ENCODE measurements around the gene TMEM200A. TPM values are rescaled to one million over a fixed set of nuclear protein-coding genes. Genes with fewer than 3 reads are reported as not detected.

Gene TMEM200A
- total RNA-seq, 1 experiment from 2014 or later: 22.9 TPM

DNA sequence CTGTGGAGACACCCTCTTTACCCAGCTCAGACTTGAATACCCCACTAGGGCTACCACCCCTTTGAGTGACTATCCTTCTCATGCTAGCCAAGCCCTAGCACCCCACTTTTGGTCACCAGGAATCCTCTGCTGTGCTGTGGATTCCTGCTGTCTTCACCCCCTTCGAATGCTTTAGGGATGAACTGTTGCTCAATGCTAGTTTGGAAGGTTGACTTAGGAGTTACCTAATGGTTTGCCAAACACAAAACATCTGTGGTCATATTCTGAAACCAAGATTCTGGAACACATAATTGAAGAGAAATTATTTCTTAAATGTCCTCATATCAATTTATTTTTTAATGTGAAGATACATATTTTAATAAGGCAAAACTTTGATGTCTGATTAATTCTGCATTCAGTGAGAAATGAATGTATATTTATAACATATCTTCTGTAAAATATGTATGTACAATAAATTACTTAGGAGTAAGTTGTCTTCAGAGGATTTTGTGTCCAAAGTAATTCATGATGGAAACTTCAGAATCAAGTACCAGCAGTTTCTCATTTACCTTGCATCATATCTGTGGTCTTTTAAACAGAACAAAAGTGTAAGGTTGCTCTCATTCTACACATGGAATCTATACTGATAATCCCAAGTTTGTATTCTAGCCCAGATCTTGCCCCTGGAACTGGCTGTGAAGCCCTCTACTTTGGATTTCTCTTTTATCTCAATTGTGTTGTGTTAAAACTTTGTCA lies 46.9 kb downstream of the TMEM200A start (continued):
- TF ChIP-seq EGR1 (IDR thresholded peaks at IDR 0.05; ENCODE audit: low read depth) (no peak), SP1 (IDR thresholded peaks at IDR 0.05; ENCODE audit: low read depth) (no peak), TCF7L2 (IDR thresholded peaks at IDR 0.05; ENCODE audit: borderline replicate concordance, extremely low read depth, insufficient read depth, insufficient read length) (no peak), EZH2 (IDR thresholded peaks at IDR 0.05) (no peak), SIN3A (IDR thresholded peaks at IDR 0.05; ENCODE audit: low read depth) (no peak), CEBPB (IDR thresholded peaks at IDR 0.05; ENCODE audit: low read depth) (no peak), SRF (IDR thresholded peaks at IDR 0.05; ENCODE audit: low read depth) (no peak), RAD21 (IDR thresholded peaks at IDR 0.05; ENCODE audit: low read depth) (no peak)
- TF ChIP-seq, protein P1, sequence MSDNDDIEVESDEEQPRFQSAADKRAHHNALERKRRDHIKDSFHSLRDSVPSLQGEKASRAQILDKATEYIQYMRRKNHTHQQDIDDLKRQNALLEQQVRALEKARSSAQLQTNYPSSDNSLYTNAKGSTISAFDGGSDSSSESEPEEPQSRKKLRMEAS (IDR thresholded peaks at IDR 0.05): no peak

GRCh38 chr6:130417951-130418350 lies 52.1 kb downstream of the TMEM200A start:
- intact Hi-C loops (cut with micrococcal nuclease): no loop called here
- BruUV-seq (replicated peaks): no TSS peak
- Histone ChIP-seq H3K4me1 (ENCODE audit: control insufficient read depth in 1 of 2, insufficient read depth in 2 of 2, low read length in 2 of 2) (peaks cover 0 to 6% of the 10 kb centered on the region in 2 experiments; a peak in 1 of 4 replicates), H3K4me2 (ENCODE audit: low read length) (no peak overlapping the region), H2AFZ (ENCODE audit: low read depth, low read length, poor library complexity, severe bottlenecking) (no peak overlapping the region), H3K9ac (ENCODE audit: low read length) (no peak overlapping the region), H3K36me3 (ENCODE audit: control insufficient read depth in 1 of 2, insufficient read depth in 2 of 2, low read length in 2 of 2) (no peaks in the 10 kb centered on the region), H3K27me3 (ENCODE audit: insufficient read depth, low read length) (no peaks in the 10 kb centered on the region), H3K27ac (ENCODE audit: low read depth, low read length) (no peak overlapping the region), H3K9me3 (ENCODE audit: control insufficient read depth in 1 of 2, insufficient read depth in 1 of 2, low read depth in 1 of 2, low read length in 2 of 2) (no peaks in the 10 kb centered on the region), H3K9me2 (ENCODE audit: insufficient read depth) (no peaks in the 10 kb centered on the region), H3K4me3 (replicated peaks in 1 of 2; ENCODE audit: low read depth in 1 of 2, low read length in 2 of 2) (no peak overlapping the region), H3K79me2 (ENCODE audit: insufficient read depth, low read length) (0 out of 2 replicates have a peak, but pooled peaks cover 4% of the 10 kb centered on the region), H4K20me1 (ENCODE audit: insufficient read depth) (no peaks in the 10 kb centered on the region)
- ChIA-PET CTCF (no interaction called here), RAD21 (ENCODE audit: low non-redundant PET in 1 of 2, low total read pairs in 2 of 2, uncharacterized antibody in 2 of 2, unreplicated experiment in 2 of 2) (interaction anchor here in 1 of 2 experiments (0.6 kb wide), 1 partner anchor 921 kb away, joined by 3 read pairs; no protein-coding TSS in a partner anchor), POLR2A (no interaction called here)
- ATAC-seq: no peak
- no peak for DNase-seq (ENCODE audit: low read depth, low spot score)
- TF ChIP-seq ELF1 (IDR thresholded peaks at IDR 0.05; ENCODE audit: borderline replicate concordance, low read depth) (no peak), REST (IDR thresholded peaks at IDR 0.05; ENCODE audit: low read depth) (no peak), EZH2phosphoT487 (IDR thresholded peaks at IDR 0.05; ENCODE audit: borderline replicate concordance) (no peak), ZBTB33 (IDR thresholded peaks at IDR 0.05; ENCODE audit: extremely low read depth, insufficient replicate concordance, low read length) (no peak), SP1 (IDR thresholded peaks at IDR 0.05; ENCODE audit: low read depth) (no peak), CBX3 (IDR thresholded peaks at IDR 0.05; ENCODE audit: low read depth) (no peak), YY1 (IDR thresholded peaks at IDR 0.05; ENCODE audit: extremely low read depth, insufficient replicate concordance, low read depth, low read length) (no peak), CEBPB (IDR thresholded peaks at IDR 0.05; ENCODE audit: low read depth) (no peak)
- TF ChIP-seq, protein P2, sequence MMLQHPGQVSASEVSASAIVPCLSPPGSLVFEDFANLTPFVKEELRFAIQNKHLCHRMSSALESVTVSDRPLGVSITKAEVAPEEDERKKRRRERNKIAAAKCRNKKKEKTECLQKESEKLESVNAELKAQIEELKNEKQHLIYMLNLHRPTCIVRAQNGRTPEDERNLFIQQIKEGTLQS (IDR thresholded peaks at IDR 0.05): no peak
- TF ChIP-seq, protein P1 (IDR thresholded peaks at IDR 0.05): no peak
